IMR-90 (cell line): ENCODE results near the gene ST8SIA4. TPM values are rescaled to one million over a fixed set of nuclear protein-coding genes. Genes with fewer than 3 reads are reported as not detected.

ENCODE experiments used
- ATAC-seq: fragments of 200-7000 bp; cut with Tn5 transposase; 2 replicates; pipeline ENCODE4 v1.9.1; 2020; ENCODE audit warnings: low read depth, mild to moderate bottlenecking, moderate library complexity
- BruUV-seq: library from RNA; stranded (reverse); fragments of 400-500 nt; replicated peaks from 2 replicates; lab custom pipeline; 2021; lab: Mats Ljungman, UMichigan
- CTCF ChIA-PET: fragments of 300-600 bp; formaldehyde crosslinking; extraction: SDS; loops from one replicate; lab custom pipeline; 2021; ENCODE audit warnings: antibody characterized with exemption; lab: Yijun Ruan, JAX
- POLR2A ChIA-PET: fragments of 300-600 bp; sonication (Branson Sonifier 250); formaldehyde crosslinking; loops from one replicate; lab custom pipeline; 2022; ENCODE audit warnings: antibody characterized with exemption; ENCODE audit not compliant: unreplicated experiment; lab: Charles Lee
- DNase-seq: peaks from one replicate; pipeline ENCODE4 v3.0.0; 2013
- H2AFZ ChIP-seq: replicated peaks from 2 replicates; pipeline ENCODE3; 2013; ENCODE audit warnings: low read length, mild to moderate bottlenecking; ENCODE audit not compliant: poor library complexity
- H2AK5ac ChIP-seq: 2 replicates; pipeline ENCODE4 v1.6.1; 2013; ENCODE audit warnings: low read depth, low read length, inconsistent platforms
- H2AK9ac ChIP-seq: replicated peaks from 2 replicates; pipeline ENCODE3; 2013; ENCODE audit warnings: mild to moderate bottlenecking, low read depth, low read length, moderate library complexity; ENCODE audit not compliant: poor library complexity
- H2BK120ac ChIP-seq: 2 replicates; pipeline ENCODE4 v1.6.1; 2013; ENCODE audit warnings: low read depth, low read length, inconsistent platforms
- H2BK15ac ChIP-seq: 3 replicates; pipeline ENCODE4 v1.6.1; 2013; ENCODE audit warnings: low read depth, low read length, inconsistent platforms
- H2BK20ac ChIP-seq: 2 replicates; pipeline ENCODE4 v1.6.1; 2013; ENCODE audit warnings: low read depth, mild to moderate bottlenecking, inconsistent platforms, low read length, moderate library complexity
- H2BK5ac ChIP-seq: 2 replicates; pipeline ENCODE4 v1.6.1; 2013; ENCODE audit warnings: mild to moderate bottlenecking, low read depth, low read length, inconsistent platforms; ENCODE audit not compliant: poor library complexity, severe bottlenecking
- H3K14ac ChIP-seq: replicated peaks from 2 replicates; pipeline ENCODE4 v1.6.1; 2013; ENCODE audit warnings: low read depth, low read length, inconsistent platforms
- H3K18ac ChIP-seq: 2 replicates; pipeline ENCODE4 v1.6.1; 2013; ENCODE audit warnings: low read depth, low read length, control low read depth
- H3K23ac ChIP-seq: 2 replicates; pipeline ENCODE4 v1.6.1; 2013; ENCODE audit warnings: low read depth, low read length, inconsistent platforms
- H3K27ac ChIP-seq: 2 replicates; pipeline ENCODE4 v1.5.1; 2013; ENCODE audit warnings: mild to moderate bottlenecking, control low read depth, low read length; ENCODE audit not compliant: insufficient read depth
- H3K27me3 ChIP-seq: 2 replicates; pipeline ENCODE4 v1.6.1; 2013; ENCODE audit warnings: low read length; ENCODE audit not compliant: control insufficient read depth, insufficient read depth
- H3K36me3 ChIP-seq: 2 replicates; pipeline ENCODE4 v1.6.1; 2013; ENCODE audit warnings: low read length, mixed read lengths; ENCODE audit not compliant: control insufficient read depth, insufficient read depth
- H3K4ac ChIP-seq: 2 replicates; pipeline ENCODE4 v1.6.1; 2013; ENCODE audit warnings: low read depth, low read length, inconsistent platforms
- H3K4me1 ChIP-seq: 2 replicates; pipeline ENCODE4 v1.6.1; 2013; ENCODE audit warnings: low read length, mixed read lengths; ENCODE audit not compliant: control insufficient read depth, insufficient read depth
- H3K4me2 ChIP-seq: 2 replicates; pipeline ENCODE4 v1.6.1; 2013; ENCODE audit warnings: low read depth, mild to moderate bottlenecking, control low read depth, low read length, moderate library complexity
- H3K4me3 ChIP-seq: 2 replicates; pipeline ENCODE4 v1.5.1; 2013; ENCODE audit warnings: low read depth, mild to moderate bottlenecking, control low read depth, low read length, moderate library complexity; ENCODE audit not compliant: insufficient read depth
- H3K56ac ChIP-seq: 2 replicates; pipeline ENCODE4 v1.6.1; 2013; ENCODE audit warnings: low read length, inconsistent platforms; ENCODE audit not compliant: insufficient read depth; ENCODE audit errors: extremely low read depth
- H3K79me1 ChIP-seq, 2 experiments: 2 replicates each; pipeline ENCODE4 v1.6.1; 2013; ENCODE audit warnings: low read length in 2 of 2, inconsistent platforms in 1 of 2, low read depth in 1 of 2
- H3K9ac ChIP-seq: 2 replicates; pipeline ENCODE4 v1.6.1; 2013; ENCODE audit warnings: low read depth, low read length, control low read depth
- H3K9me1 ChIP-seq: 2 replicates; pipeline ENCODE4 v1.6.1; 2013; ENCODE audit warnings: low read length, inconsistent platforms; ENCODE audit not compliant: insufficient read depth
- H3K9me3 ChIP-seq: 2 replicates; pipeline ENCODE4 v1.6.1; 2013; ENCODE audit warnings: low read length; ENCODE audit not compliant: control insufficient read depth, insufficient read depth
- H4K20me1 ChIP-seq: 2 replicates; pipeline ENCODE4 v1.6.1; 2013; ENCODE audit warnings: low read length, inconsistent platforms; ENCODE audit not compliant: insufficient read depth
- H4K5ac ChIP-seq: 2 replicates; pipeline ENCODE4 v1.6.1; 2013; ENCODE audit warnings: mild to moderate bottlenecking, low read depth, low read length, control low read depth
- H4K8ac ChIP-seq, 2 experiments: 2 replicates each; pipeline ENCODE4 v1.6.1; 2013; ENCODE audit warnings: low read depth in 2 of 2, low read length in 2 of 2, control low read depth in 1 of 2, inconsistent platforms in 1 of 2
- H4K91ac ChIP-seq: 2 replicates; pipeline ENCODE4 v1.6.1; 2013; ENCODE audit warnings: low read depth, low read length, inconsistent platforms; ENCODE audit not compliant: insufficient read depth
- CEBPB ChIP-seq: IDR thresholded peaks from 2 replicates; pipeline ENCODE4 v1.6.1; 2012; ENCODE audit warnings: low read depth, low read length, improper control_type of control experiment
- CHD1 ChIP-seq: IDR thresholded peaks from 2 replicates; pipeline ENCODE4 v1.6.1; 2012; ENCODE audit warnings: low read depth, low read length, improper control_type of control experiment
- CTCF ChIP-seq: conservative IDR thresholded peaks from 2 replicates; pipeline ENCODE4 v1.5.1; 2012; ENCODE audit warnings: mild to moderate bottlenecking, low read depth, low read length, improper control_type of control experiment
- FOS ChIP-seq: fragments of 150-350 bp; IDR thresholded peaks from 2 replicates; pipeline ENCODE4 v1.6.1; 2016; ENCODE audit warnings: low read depth, low read length
- MAZ ChIP-seq: IDR thresholded peaks from 2 replicates; pipeline ENCODE4 v1.6.1; 2012; ENCODE audit warnings: low read depth, mild to moderate bottlenecking, low read length, improper control_type of control experiment, moderate library complexity, borderline replicate concordance
- MXI1 ChIP-seq: IDR thresholded peaks from 2 replicates; pipeline ENCODE4 v1.6.1; 2012; ENCODE audit warnings: low read depth, mild to moderate bottlenecking, low read length, moderate library complexity, borderline replicate concordance
- NFE2L2 ChIP-seq: fragments of 150-350 bp; IDR thresholded peaks from 2 replicates; pipeline ENCODE4 v1.6.1; 2016; ENCODE audit warnings: low read depth, mild to moderate bottlenecking, low read length
- POLR2A ChIP-seq: IDR thresholded peaks from 2 replicates; pipeline ENCODE4 v1.6.1; 2012; ENCODE audit warnings: mild to moderate bottlenecking, low read depth, low read length
- RAD21 ChIP-seq: IDR thresholded peaks from 2 replicates; pipeline ENCODE4 v1.6.1; 2012; ENCODE audit warnings: low read length, improper control_type of control experiment
- RCOR1 ChIP-seq: IDR thresholded peaks from 2 replicates; pipeline ENCODE4 v1.6.1; 2012; ENCODE audit warnings: mild to moderate bottlenecking, low read length, improper control_type of control experiment; ENCODE audit not compliant: insufficient replicate concordance
- RFX5 ChIP-seq: IDR thresholded peaks from 2 replicates; pipeline ENCODE4 v1.8.0; 2012; ENCODE audit warnings: low read depth, mild to moderate bottlenecking, low read length, moderate library complexity
- SMC3 ChIP-seq: fragments of 150-350 bp; IDR thresholded peaks from 2 replicates; pipeline ENCODE4 v1.6.1; 2016; ENCODE audit warnings: low read depth, mild to moderate bottlenecking, antibody characterized with exemption, low read length, moderate library complexity
- USF2 ChIP-seq: fragments of 150-350 bp; IDR thresholded peaks from 2 replicates; pipeline ENCODE4 v1.6.1; 2017; ENCODE audit warnings: mild to moderate bottlenecking, antibody characterized with exemption, low read length, low read depth
- WGBS, 2 experiments: methylation state at CpG; one replicate each; pipeline versions ENCODE4 v1.1.5 to v1.1.7; 2013; ENCODE audit warnings: missing lambda C conversion rate in 2 of 2; ENCODE audit not compliant: insufficient read length in 1 of 2; ENCODE audit errors: extremely low coverage in 2 of 2; 5-methylcytosine and 5-hydroxymethylcytosine counted together
- dilution Hi-C: fragments of 300-500 bp; cut with HindIII; formaldehyde crosslinking; loops from one replicate; pipeline ENCODE4 v1.14.3; 2018; ENCODE audit warnings: low sequenced_read_pairs; ENCODE audit not compliant: unreplicated experiment
- in situ Hi-C: fragments of 300-500 bp; cut with MboI; formaldehyde crosslinking; loops from 3 replicates; pipeline ENCODE4 v1.14.3; 2019; ENCODE audit warnings: low sequenced_read_pairs, inconsistent platforms, mixed read lengths
- intact Hi-C: fragments of 100-400 bp; cut with micrococcal nuclease; formaldehyde crosslinking; loops from 2 replicates; pipeline ENCODE4 v1.10.0; 2022
- polyA plus RNA-seq, 3 experiments: library from polyadenylated mRNA; depleted of rRNA; stranded (reverse); fragments of >200 nt; gene quantifications; 2 replicates each; pipeline ENCODE4 v1.2.3, GENCODE V29; 2012; ENCODE audit warnings: low replicate concordance in 1 of 3
- total RNA-seq: library from RNA; depleted of rRNA; stranded (reverse); fragments of >200 nt; gene quantifications from 2 replicates; pipeline ENCODE4 v1.2.3, GENCODE V29; 2012

Gene ST8SIA4
- total and polyA plus RNA-seq, 2 of the 4 experiments (the other 2 are of a cell fraction): 0.02 to 0.18 TPM

- dilution Hi-C loops: no loop called here
- in situ Hi-C loops: no loop called here
Observed at GRCh38 chr5:100852051-100852450, 51.0 kb downstream of the ST8SIA4 start.

More at GRCh38 chr5:100852051-100852450, 51.0 kb downstream of the ST8SIA4 start:
- Histone ChIP-seq H3K56ac (no peak overlapping the region), H4K5ac (no peak overlapping the region), H3K4me3 (no peak overlapping the region), H3K14ac (no peak overlapping the region), H3K9me1 (no peaks in the 10 kb centered on the region), H3K9me3 (no peaks in the 10 kb centered on the region), H3K9ac (no peak overlapping the region), H3K79me1 (no peaks in the 10 kb centered on the region), H2BK5ac (no peak overlapping the region), H2AK9ac (no peak overlapping the region), H2BK20ac (no peak overlapping the region), H3K4me2 (no peak overlapping the region), H3K27me3 (no peaks in the 10 kb centered on the region), H3K23ac (no peak overlapping the region), H4K91ac (no peak overlapping the region), H3K4ac (no peak overlapping the region), H2BK15ac (no peak overlapping the region), H4K8ac (no peak overlapping the region), H2AK5ac (no peak overlapping the region), H3K4me1 (no peaks in the 10 kb centered on the region), H3K18ac (no peak overlapping the region), H3K27ac (no peak overlapping the region), H2AFZ (no peak overlapping the region), H3K36me3 (no peaks in the 10 kb centered on the region), H2BK120ac (no peak overlapping the region), H4K20me1 (no peaks in the 10 kb centered on the region)
- ATAC-seq (no peak), DNase-seq (no peak)
- ChIA-PET CTCF (no interaction called here), POLR2A (no interaction called here)
- intact Hi-C loops: no loop called here
- BruUV-seq: no TSS peak
- TF ChIP-seq RCOR1 (no peak), USF2 (no peak), CHD1 (no peak), CEBPB (no peak), CTCF (no peak), NFE2L2 (no peak), FOS (no peak), RAD21 (no peak), MXI1 (no peak), POLR2A (no peak), MAZ (no peak), SMC3 (no peak), RFX5 (no peak)
- WGBS, 2 experiments: no CpG with 5 or more reads among the region's 8 CpGs
